Activated T-cell treated with anti-CD3 and anti-CD28 coated beads, Interleukin-2, amount 50 U/mL, for 24 hours (primary cell): ENCODE results near the gene WDR54.
A peak's percentile ranks its signal among the peaks of the same experiment; 100 is the strongest.
"Not testable (repeated sequence)": the region's sequence is repeated elsewhere in the genome, so short reads cannot be mapped to it uniquely, and the experiment has no call there.

Experiments used
- DNase-seq: peaks from one replicate; pipeline ENCODE4 v3.0.0-alpha.2; 2020
- H3K27ac Mint-ChIP-seq: 2 replicates; pipeline ENCODE4 v1.8.0; 2020; ENCODE audit warnings: mild to moderate bottlenecking, mixed read lengths
- H3K27me3 Mint-ChIP-seq: 2 replicates; pipeline ENCODE4 v1.8.0; 2020; ENCODE audit warnings: mixed read lengths
- H3K36me3 Mint-ChIP-seq: 2 replicates; pipeline ENCODE4 v1.8.0; 2020; ENCODE audit warnings: low read depth, mixed read lengths
- H3K4me1 Mint-ChIP-seq: 2 replicates; pipeline ENCODE4 v1.8.0; 2020; ENCODE audit warnings: low read depth, mixed read lengths
- H3K4me3 Mint-ChIP-seq: 2 replicates; pipeline ENCODE4 v1.8.0; 2020; ENCODE audit warnings: mild to moderate bottlenecking, moderate library complexity, mixed read lengths
- H3K9me3 Mint-ChIP-seq: 2 replicates; pipeline ENCODE4 v1.8.0; 2020; ENCODE audit warnings: mixed read lengths

Gene WDR54

DNA sequence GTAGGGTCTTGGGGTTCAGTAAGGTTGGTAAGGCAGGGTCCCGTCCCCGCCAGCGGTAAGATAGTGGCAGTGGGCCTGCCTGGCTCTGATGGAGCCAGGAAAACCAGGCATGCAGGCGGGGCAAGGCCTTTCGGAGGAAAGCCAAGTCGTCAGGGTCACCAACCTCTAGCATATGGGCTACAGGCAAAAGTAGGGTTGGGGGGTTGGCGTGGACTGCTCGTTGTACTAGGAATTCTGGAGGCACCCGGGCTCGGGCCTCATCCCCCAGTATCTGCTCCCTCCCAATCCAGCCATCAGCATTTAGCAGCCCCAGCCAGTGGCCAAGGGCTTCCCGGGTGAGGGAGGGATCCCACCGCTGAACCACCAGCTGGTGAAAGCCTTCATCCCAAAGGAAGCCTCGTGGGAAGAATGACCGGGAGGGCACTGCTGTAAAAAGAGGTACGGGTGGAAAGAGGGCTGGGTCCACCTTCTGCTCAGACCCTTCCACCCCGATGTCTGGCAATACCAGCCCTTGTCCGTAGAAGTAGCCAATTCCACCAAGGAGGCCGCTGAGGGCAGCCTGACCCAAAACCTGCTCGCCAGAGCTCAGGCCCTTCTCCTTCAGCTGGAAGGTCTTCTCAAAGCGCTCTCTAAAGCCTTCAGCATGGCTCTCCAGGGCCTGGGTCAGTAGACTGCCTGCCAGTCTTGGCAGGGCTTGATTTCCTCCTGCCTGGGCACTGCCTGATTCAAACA is 40.7 kb downstream of the WDR54 start:
- no peak overlapping the region for H3K4me3 Mint-ChIP-seq
- peak overlapping the region; percentile 73 for H3K27ac Mint-ChIP-seq
- no peaks in the 10 kb centered on the region for H3K9me3 Mint-ChIP-seq
- DNase-seq: no peak
- H3K4me1 Mint-ChIP-seq: peaks cover 38% of the 10 kb centered on the region
- peaks cover 64% of the 10 kb centered on the region for H3K36me3 Mint-ChIP-seq
- H3K27me3 Mint-ChIP-seq: no peaks in the 10 kb centered on the region

DNA sequence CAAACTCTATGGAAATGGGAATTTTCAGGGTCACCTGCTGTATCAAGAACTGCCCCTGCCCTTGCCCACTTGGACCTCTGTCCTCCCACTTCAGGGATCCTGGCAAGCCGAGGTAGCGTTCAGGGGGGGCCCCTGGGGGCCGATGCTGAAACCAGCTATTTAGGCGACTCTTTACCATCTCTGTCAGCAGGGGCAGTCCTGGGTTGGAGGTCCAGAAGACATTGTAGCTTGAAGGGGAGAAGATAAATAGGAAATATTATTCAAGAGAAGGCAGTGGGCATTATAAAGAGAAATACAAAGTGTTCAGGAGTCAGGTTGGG is 41.2 kb downstream of the WDR54 start:
- H3K27ac Mint-ChIP-seq: peak overlapping the region; percentile 73
- H3K9me3 Mint-ChIP-seq: no peaks in the 10 kb centered on the region
- DNase-seq: no peak
- H3K4me3 Mint-ChIP-seq: peak overlapping the region; percentile 99
- H3K36me3 Mint-ChIP-seq: peaks cover 61% of the 10 kb centered on the region
- H3K27me3 Mint-ChIP-seq: no peaks in the 10 kb centered on the region
- H3K4me1 Mint-ChIP-seq: peaks cover 38% of the 10 kb centered on the region

DNA sequence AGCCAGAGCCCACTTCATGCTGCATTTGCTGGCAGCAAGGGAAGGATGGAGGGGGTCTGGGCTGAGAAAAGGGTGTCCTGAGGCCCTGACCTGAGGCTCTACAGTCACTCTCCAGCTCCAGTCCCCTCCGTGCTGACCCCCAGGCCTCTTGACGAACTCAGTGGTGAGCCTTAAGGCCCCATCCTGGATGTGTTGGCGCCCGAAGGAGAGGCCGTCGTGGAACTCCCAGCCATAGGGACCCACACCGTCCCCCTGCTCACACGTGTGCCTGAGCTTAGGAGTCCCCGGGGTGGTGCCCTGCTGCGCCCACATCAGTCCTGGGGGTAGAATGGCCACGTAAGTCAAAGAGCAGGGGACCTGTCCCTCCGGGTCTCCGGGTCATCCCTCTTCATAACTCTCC is 42.9 kb downstream of the WDR54 start:
- Mint-ChIP-seq H3K27ac (peak overlapping the region; percentile 86), H3K27me3 (no peaks in the 10 kb centered on the region), H3K4me3 (peak overlapping the region; percentile 99), H3K9me3 (no peaks in the 10 kb centered on the region), H3K4me1 (peaks cover 29% of the 10 kb centered on the region), H3K36me3 (peaks cover 54% of the 10 kb centered on the region)
- no peak for DNase-seq

DNA sequence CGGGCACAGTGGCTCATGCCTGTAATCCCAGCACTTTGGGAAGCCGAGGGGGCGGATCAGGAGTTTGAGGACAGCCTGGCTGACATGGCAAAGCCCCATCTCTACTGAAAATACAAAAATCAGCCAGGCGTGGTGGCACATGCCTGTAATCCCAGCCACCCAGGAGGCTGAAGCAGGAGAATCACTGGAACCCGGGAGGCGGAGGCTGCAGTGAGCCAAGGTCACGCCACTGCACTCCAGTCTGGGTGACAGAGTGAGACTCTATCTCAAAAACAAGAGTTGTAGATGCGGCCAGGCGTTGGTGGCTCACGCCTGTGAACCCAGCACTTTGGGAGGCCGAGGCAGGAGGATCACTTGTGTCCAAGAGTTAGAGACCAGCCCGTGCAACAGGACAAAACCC is 49.2 kb downstream of the WDR54 start:
- H3K9me3 Mint-ChIP-seq, H3K27me3 Mint-ChIP-seq, DNase-seq: not testable (repeated sequence)
- peaks cover 50% of the 10 kb centered on the region for H3K36me3 Mint-ChIP-seq
- peak overlapping the region; percentile 56 for H3K4me3 Mint-ChIP-seq
- H3K4me1 Mint-ChIP-seq: peaks cover 31% of the 10 kb centered on the region
- H3K27ac Mint-ChIP-seq: peak overlapping the region; percentile 91

DNA sequence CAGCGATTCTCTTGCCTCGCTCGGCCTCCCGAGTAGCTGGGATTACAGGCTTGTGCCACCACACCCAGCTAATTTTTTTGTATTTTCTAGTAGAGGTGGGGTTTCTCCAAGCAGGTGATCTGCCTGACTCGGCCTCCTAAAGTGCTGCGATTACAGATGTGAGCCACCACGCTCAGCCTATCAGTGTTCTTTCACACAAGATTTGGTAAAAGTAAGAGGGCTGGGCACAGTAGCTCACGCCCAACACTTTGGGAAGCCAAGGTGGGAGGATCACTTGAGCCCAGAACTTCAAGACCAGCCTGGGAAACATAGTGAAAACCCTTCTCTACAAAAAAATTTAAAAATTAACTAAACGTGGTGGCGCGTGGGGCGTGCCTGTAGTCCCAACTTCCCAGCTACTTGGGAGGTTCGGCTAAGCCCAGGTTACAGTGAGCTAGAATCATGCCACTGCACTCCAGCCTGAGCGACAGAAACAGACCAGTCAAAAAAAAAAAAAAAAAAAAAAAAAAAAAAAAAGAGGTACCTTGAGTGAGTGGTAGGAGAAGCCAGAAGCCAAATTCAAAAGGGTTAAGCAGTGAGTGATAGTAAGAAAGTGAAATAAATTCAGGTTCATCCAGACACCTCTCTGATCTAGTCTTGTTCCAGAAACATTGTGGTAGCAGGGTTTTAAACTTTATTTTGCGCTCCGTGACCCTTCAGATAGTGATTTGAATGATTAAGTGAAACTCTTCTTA is 50.0 kb downstream of the WDR54 start:
- H3K4me1 Mint-ChIP-seq: peaks cover 27% of the 10 kb centered on the region
- H3K36me3 Mint-ChIP-seq: peaks cover 55% of the 10 kb centered on the region
- peak overlapping the region; percentile 99 for H3K27ac Mint-ChIP-seq
- DNase-seq: no peak
- peak overlapping the region; percentile 96 for H3K4me3 Mint-ChIP-seq
- H3K27me3 Mint-ChIP-seq: no peaks in the 10 kb centered on the region
- no peaks in the 10 kb centered on the region for H3K9me3 Mint-ChIP-seq

DNA sequence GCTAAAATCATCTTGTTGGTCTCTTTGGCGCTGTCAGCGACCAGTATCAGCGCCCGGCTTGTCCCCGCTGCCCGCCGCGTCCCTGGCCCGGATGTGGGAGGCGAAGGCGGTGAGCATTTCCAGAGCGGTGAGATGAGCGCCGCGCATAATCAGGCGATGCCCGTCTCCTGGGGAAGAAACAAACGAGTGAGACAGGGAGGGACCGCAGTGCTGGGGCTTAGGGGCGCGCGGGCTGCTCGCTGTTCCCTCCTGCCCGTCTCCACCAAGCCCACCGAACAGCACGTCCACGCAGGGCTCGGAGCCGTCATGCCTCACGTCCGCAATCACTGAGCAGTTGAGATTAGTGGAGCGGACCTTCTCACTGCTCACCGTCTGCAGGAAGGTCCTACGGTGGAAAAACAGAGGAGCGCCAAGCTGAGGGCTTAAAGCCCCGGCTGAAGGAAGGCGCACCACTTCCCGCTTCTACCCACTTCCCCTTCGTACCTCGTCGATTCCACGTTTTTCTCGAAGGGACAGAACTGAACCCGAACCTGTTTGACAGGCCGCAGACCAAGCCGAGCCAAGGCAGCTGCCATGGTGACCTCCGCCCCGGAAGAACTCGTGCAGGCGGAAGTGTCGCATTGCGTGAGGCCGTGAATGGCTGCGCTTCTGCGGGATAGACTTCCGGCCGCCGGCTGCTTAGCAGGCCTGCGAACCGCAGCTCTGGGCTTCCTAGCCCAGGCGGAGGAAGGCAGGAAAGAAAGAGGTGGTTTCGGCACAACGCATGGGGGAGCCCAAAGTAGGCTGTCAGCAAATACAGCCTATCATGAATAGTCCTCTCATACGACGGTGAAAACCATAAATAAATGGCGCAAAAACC is 50.8 kb downstream of the WDR54 start, which contains the start of gene MRPL53:
Gene MRPL53 (minus strand): TSS at position 595 of the 859 bp plus-strand sequence. CDS start 20 bp downstream, at position 575.
- H3K36me3 Mint-ChIP-seq: peaks cover 63% of the 10 kb centered on the region
- peak; percentile 98 for DNase-seq
- peak within 1 kb of the TSS; percentile 99 for H3K27ac Mint-ChIP-seq
- peaks cover 26% of the 10 kb centered on the region for H3K4me1 Mint-ChIP-seq
- H3K4me3 Mint-ChIP-seq: peak within 1 kb of the TSS; percentile 96
- no peaks in the 10 kb centered on the region for H3K27me3 Mint-ChIP-seq
- H3K9me3 Mint-ChIP-seq: no peaks in the 10 kb centered on the region

DNA sequence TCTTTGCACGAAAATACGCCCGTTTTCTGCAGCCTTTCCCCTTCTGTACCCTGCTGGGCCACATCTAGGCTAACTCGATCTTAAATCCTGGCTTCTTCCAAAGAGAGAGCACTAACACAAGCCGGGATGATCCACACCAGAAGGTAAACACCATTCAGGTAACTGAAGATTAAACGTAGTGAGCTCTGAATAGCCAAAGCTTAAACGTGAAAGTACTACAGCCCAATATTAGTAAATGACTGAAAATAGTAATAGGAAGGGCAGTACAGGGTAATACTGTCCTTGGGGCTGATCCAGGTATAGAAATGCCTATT is 51.4 kb downstream of the WDR54 start:
- Mint-ChIP-seq H3K4me1 (peaks cover 26% of the 10 kb centered on the region), H3K27me3 (no peaks in the 10 kb centered on the region), H3K27ac (peak overlapping the region; percentile 99), H3K36me3 (peaks cover 67% of the 10 kb centered on the region), H3K4me3 (peak overlapping the region; percentile 96), H3K9me3 (no peaks in the 10 kb centered on the region)
- DNase-seq: no peak

DNA sequence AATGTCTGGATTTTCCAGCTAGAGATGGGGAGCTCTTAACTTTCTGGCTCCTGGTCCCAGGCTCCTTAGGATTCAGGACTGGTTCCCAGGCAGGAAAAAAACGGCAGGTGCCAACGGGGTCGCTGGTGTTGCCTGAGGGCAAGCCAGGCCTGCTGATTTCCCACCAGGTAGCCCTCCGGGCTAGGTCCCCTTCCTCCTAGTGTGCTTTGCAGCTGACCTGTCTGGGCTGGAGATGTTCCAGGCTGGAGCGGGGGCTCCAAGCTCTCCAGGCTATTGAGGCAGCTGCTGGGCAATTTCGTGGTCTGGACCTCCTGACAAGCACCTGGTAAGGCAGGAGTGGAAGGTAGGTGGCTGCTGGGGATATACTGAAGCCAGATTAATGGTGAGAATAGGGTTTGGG is 53.0 kb downstream of the WDR54 start:
- Mint-ChIP-seq H3K27me3 (no peaks in the 10 kb centered on the region), H3K36me3 (peaks cover 73% of the 10 kb centered on the region), H3K4me3 (no peak overlapping the region), H3K27ac (no peak overlapping the region), H3K9me3 (no peaks in the 10 kb centered on the region), H3K4me1 (peaks cover 29% of the 10 kb centered on the region)
- DNase-seq: no peak

DNA sequence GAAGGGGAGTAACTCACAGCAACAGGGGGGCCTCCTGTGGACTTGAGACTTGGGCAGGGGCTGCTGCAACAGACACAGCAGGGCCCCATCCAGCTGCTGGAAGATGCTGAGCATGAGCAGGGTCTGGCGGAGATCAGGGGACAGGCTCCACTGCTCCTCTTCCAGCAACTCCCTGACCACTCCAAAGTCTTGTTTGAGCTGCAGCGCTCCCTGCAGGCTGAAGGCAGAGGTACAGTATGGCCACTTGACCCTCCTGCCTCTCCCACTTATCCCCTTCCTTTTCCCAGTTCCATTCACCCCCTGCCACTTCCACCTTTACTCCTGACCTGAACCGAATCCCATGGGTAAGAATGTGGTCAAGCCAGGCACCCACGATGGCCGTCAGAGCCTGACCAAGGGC is 53.4 kb downstream of the WDR54 start:
- Mint-ChIP-seq H3K27ac (no peak overlapping the region), H3K4me3 (no peak overlapping the region), H3K9me3 (no peaks in the 10 kb centered on the region), H3K4me1 (peaks cover 28% of the 10 kb centered on the region), H3K27me3 (no peaks in the 10 kb centered on the region), H3K36me3 (peaks cover 75% of the 10 kb centered on the region)
- no peak for DNase-seq
